SK-N-MC (cell line): ENCODE results near the gene BCCIP.

Source experiments
- EZH2 ChIP-seq: fragments of 200-600 bp; sonication (generic); IDR thresholded peaks from one replicate; pipeline ENCODE4 v1.6.1; 2017; ENCODE audit warnings: antibody characterized with exemption
- POLR2AphosphoS5 ChIP-seq: IDR thresholded peaks from 2 replicates; pipeline ENCODE4 v1.6.1; 2012; ENCODE audit warnings: mild to moderate bottlenecking, low read depth, low read length, borderline replicate concordance

DNA sequence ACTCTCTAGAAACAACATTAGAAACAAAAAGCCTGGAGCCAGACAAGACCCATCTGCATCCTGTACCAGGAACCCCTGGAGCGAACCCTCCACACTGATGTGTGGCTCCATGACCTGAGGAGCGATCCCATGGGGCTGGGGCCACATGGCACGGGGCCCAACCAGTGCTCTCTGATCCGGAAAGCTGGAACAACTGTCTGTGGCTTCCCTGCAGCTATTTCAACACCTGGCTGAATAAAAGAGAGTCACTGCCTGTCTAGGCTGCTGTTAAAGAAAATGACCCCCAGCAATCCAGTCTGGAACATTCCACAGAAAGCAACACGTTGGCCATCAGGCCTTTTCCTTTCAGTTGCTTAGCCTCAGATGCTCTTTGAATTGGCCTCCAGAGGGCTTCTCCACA, 21.2 kb upstream of the BCCIP start:
- no peak for TF ChIP-seq POLR2AphosphoS5
- no peak for TF ChIP-seq EZH2
